Mammary epithelial cell (primary cell): ENCODE data around the gene C19orf12.

Source experiments
- CTCF ChIP-seq, 2 donors: IDR thresholded peaks in 1 of 2; conservative IDR thresholded peaks in 1 of 2; 2 replicates each; pipeline ENCODE4 v1.5.1; 2011 to 2012; ENCODE audit warnings: inconsistent platforms in 2 of 2, low read length in 2 of 2, mild to moderate bottlenecking in 2 of 2, control low read depth in 1 of 2, low read depth in 1 of 2; ENCODE audit not compliant: insufficient read depth in 1 of 2; ENCODE audit errors: extremely low read depth in 1 of 2
- EZH2 ChIP-seq: IDR thresholded peaks from 2 replicates; pipeline ENCODE4 v1.6.1; 2012; ENCODE audit warnings: low read length, inconsistent platforms, borderline replicate concordance

GRCh38 chr19:29686285-29686805 is 28.7 kb downstream of the C19orf12 start:
- TF ChIP-seq CTCF (conservative IDR thresholded peaks at IDR 0.05 in 1 of 2, IDR thresholded peaks at IDR 0.05 in 1 of 2; ENCODE audit: extremely low read depth in 1 of 2, insufficient read depth in 1 of 2, low read depth in 1 of 2, low read length in 2 of 2) (no peak), EZH2 (no peak)
